GM23248 (cell line): ENCODE data around the gene IL24. TPM values are rescaled to one million over a fixed set of nuclear protein-coding genes. Genes with fewer than 3 reads are reported as not detected.

ENCODE experiments used
- DNase-seq: peaks from one replicate; pipeline ENCODE4 v3.0.0-alpha.2; 2015
- H2AFZ ChIP-seq: fragments of 200-600 bp; sonication (generic); 2 replicates; pipeline ENCODE4 v1.6.1; 2016; ENCODE audit warnings: antibody characterized with exemption
- H3F3A ChIP-seq: fragments of 200-600 bp; sonication (generic); 2 replicates; pipeline ENCODE4 v1.6.1; 2016; ENCODE audit warnings: mild to moderate bottlenecking, antibody characterized with exemption, mixed run types; ENCODE audit not compliant: insufficient read depth
- H3K27ac ChIP-seq: fragments of 200-600 bp; sonication (generic); 2 replicates; pipeline ENCODE4 v1.5.1; 2016; ENCODE audit warnings: mild to moderate bottlenecking
- H3K27me3 ChIP-seq: fragments of 200-600 bp; sonication (generic); replicated peaks from 2 replicates; pipeline ENCODE4 v1.6.1; 2016; ENCODE audit warnings: mild to moderate bottlenecking; ENCODE audit not compliant: insufficient read depth
- H3K36me3 ChIP-seq: fragments of 200-600 bp; sonication (generic); 2 replicates; pipeline ENCODE4 v1.6.1; 2016; ENCODE audit warnings: low read depth, mild to moderate bottlenecking
- H3K4me1 ChIP-seq: fragments of 200-600 bp; sonication (generic); 2 replicates; pipeline ENCODE4 v1.6.1; 2016; ENCODE audit warnings: mild to moderate bottlenecking; ENCODE audit not compliant: insufficient read depth
- H3K4me2 ChIP-seq: fragments of 200-600 bp; sonication (generic); one replicate; pipeline ENCODE4 v1.6.1; 2016; ENCODE audit warnings: mild to moderate bottlenecking; ENCODE audit not compliant: unreplicated experiment
- H3K4me3 ChIP-seq: fragments of 200-600 bp; sonication (generic); 2 replicates; pipeline ENCODE4 v1.5.1; 2016; ENCODE audit warnings: mild to moderate bottlenecking
- H3K79me2 ChIP-seq: fragments of 200-600 bp; sonication (generic); 2 replicates; pipeline ENCODE4 v1.6.1; 2016; ENCODE audit warnings: mild to moderate bottlenecking; ENCODE audit not compliant: insufficient read depth
- H3K9ac ChIP-seq: fragments of 200-600 bp; sonication (generic); 2 replicates; pipeline ENCODE4 v1.6.1; 2016; ENCODE audit warnings: mild to moderate bottlenecking
- H3K9me2 ChIP-seq: fragments of 200-600 bp; sonication (generic); 2 replicates; pipeline ENCODE4 v1.6.1; 2016; ENCODE audit warnings: mixed run types, mild to moderate bottlenecking, moderate library complexity; ENCODE audit not compliant: insufficient read depth
- H3K9me3 ChIP-seq: fragments of 200-600 bp; sonication (generic); one replicate; pipeline ENCODE4 v1.6.1; 2017; ENCODE audit warnings: low read depth
- H4K20me1 ChIP-seq: fragments of 200-600 bp; sonication (generic); 2 replicates; pipeline ENCODE4 v1.6.0; 2016; ENCODE audit not compliant: insufficient read depth
- EZH2 ChIP-seq: fragments of 200-600 bp; sonication (generic); IDR thresholded peaks from 2 replicates; pipeline ENCODE4 v1.6.1; 2018; ENCODE audit warnings: antibody characterized with exemption, mild to moderate bottlenecking; ENCODE audit not compliant: insufficient read depth, poor library complexity, severe bottlenecking
- EZH2phosphoT487 ChIP-seq: fragments of 200-600 bp; sonication (generic); IDR thresholded peaks from 2 replicates; pipeline ENCODE4 v1.6.1; 2018; ENCODE audit warnings: antibody characterized with exemption, moderate library complexity, mild to moderate bottlenecking, low read depth; ENCODE audit not compliant: insufficient read depth
- WGBS, 2 experiments: methylation state at CpG; one replicate each; pipeline ENCODE4 v1.1.6; 2015 to 2017; ENCODE audit warnings: low lambda C conversion rate in 2 of 2, low coverage in 1 of 2; ENCODE audit errors: missing lambda C conversion rate in 2 of 2; 5-methylcytosine and 5-hydroxymethylcytosine counted together
- in situ Hi-C: fragments of 300-500 bp; cut with MboI; formaldehyde crosslinking; loops from 2 replicates; pipeline ENCODE4 v1.15.0; 2020
- polyA plus RNA-seq: library from polyadenylated mRNA; unstranded; fragments of >200 nt; fragmentation: Nextera tagmentation; extraction: Ambion mirVana; gene quantifications from 2 replicates; pipeline ENCODE4 v1.2.1, GENCODE V29; 2016
- total RNA-seq: library from RNA; depleted of rRNA; stranded (reverse); fragments of >200 nt; shearing (Covaris generic); gene quantifications from 2 replicates; pipeline ENCODE4 v1.2.3, GENCODE V29; 2014; rRNA removed

IL24 gene
- total and polyA plus RNA-seq, 2 experiments from 2014 or later, result 0.49 to 2.4 TPM

- Histone ChIP-seq H3K27ac (no peak overlapping the region), H3K79me2 (no peaks in the 10 kb centered on the region), H3K9me2 (no peaks in the 10 kb centered on the region), H3K9me3 (no peaks in the 10 kb centered on the region), H3K27me3 (peaks cover 14% of the 10 kb centered on the region), H3K9ac (no peak overlapping the region), H2AFZ (no peak overlapping the region), H3K4me3 (no peak overlapping the region), H3K36me3 (no peaks in the 10 kb centered on the region), H3K4me1 (no peaks in the 10 kb centered on the region), H3K4me2 (no peak overlapping the region), H4K20me1 (no peaks in the 10 kb centered on the region), H3F3A (no peaks in the 10 kb centered on the region)
- TF ChIP-seq EZH2, result no peak
- no peak for TF ChIP-seq EZH2phosphoT487
- WGBS, 2 experiments, result 82% methylated on average over 4 of the region's 4 CpGs
- in situ Hi-C loops, result no loop called here
- DNase-seq, result no peak
Observed at GRCh38 chr1:206952171-206952570, 54.9 kb downstream of the IL24 start.

- H3K27ac ChIP-seq, result no peak overlapping the region
- WGBS, 2 experiments, result 79 to 83% methylated on average over 3 of the region's 3 CpGs
- no peak for TF ChIP-seq EZH2
- no peak for TF ChIP-seq EZH2phosphoT487
- no peaks in the 10 kb centered on the region for H3K4me1 ChIP-seq
- H3F3A ChIP-seq, result no peaks in the 10 kb centered on the region
- no peaks in the 10 kb centered on the region for H4K20me1 ChIP-seq
- H3K9me2 ChIP-seq, result no peaks in the 10 kb centered on the region
- H3K36me3 ChIP-seq, result no peaks in the 10 kb centered on the region
- no peaks in the 10 kb centered on the region for H3K9me3 ChIP-seq
- in situ Hi-C loops, result no loop called here
- DNase-seq, result no peak
- no peaks in the 10 kb centered on the region for H3K79me2 ChIP-seq
- no peak overlapping the region for H3K4me3 ChIP-seq
- no peak overlapping the region for H3K9ac ChIP-seq
- H2AFZ ChIP-seq, result no peak overlapping the region
- no peak overlapping the region for H3K4me2 ChIP-seq
- H3K27me3 ChIP-seq, result peaks cover 14% of the 10 kb centered on the region
Observed at GRCh38 chr1:206953126-206953525, 55.9 kb downstream of the IL24 start.

- Histone ChIP-seq H3K27me3 (peaks cover 14% of the 10 kb centered on the region), H3K27ac (no peak overlapping the region), H2AFZ (no peak overlapping the region), H3K4me1 (no peaks in the 10 kb centered on the region), H3K9me3 (no peaks in the 10 kb centered on the region), H3F3A (no peaks in the 10 kb centered on the region), H3K9me2 (no peaks in the 10 kb centered on the region), H3K4me3 (no peak overlapping the region), H3K79me2 (no peaks in the 10 kb centered on the region), H3K9ac (no peak overlapping the region), H3K36me3 (no peaks in the 10 kb centered on the region), H4K20me1 (no peaks in the 10 kb centered on the region), H3K4me2 (no peak overlapping the region)
- WGBS, 2 experiments, result 87 to 100% methylated on average over 2 of the region's 2 CpGs
- in situ Hi-C loops, result no loop called here
- TF ChIP-seq EZH2 (no peak), EZH2phosphoT487 (no peak)
- DNase-seq, result no peak
Observed at GRCh38 chr1:206953626-206954025, 56.4 kb downstream of the IL24 start.

Other genes with a start within 250 kb of the IL24 start
- 50.6 and 63.3 TPM in 2 replicates for gene MAPKAPK2, start 212.5 kb upstream of the IL24 start, total RNA-seq
- gene MAPKAPK2, start 212.5 kb upstream of the IL24 start, polyA plus RNA-seq, result 7.5 and 8.8 TPM in 2 replicates
- gene IL19, start 126.7 kb upstream of the IL24 start, total RNA-seq, result not detected in 2 replicates
- gene IL19, start 126.7 kb upstream of the IL24 start, polyA plus RNA-seq, result not detected in 2 replicates
- gene IL10, start 124.9 kb upstream of the IL24 start, total RNA-seq, result not detected in 2 replicates
- not detected in 2 replicates for gene IL10, start 124.9 kb upstream of the IL24 start, polyA plus RNA-seq
- 0.25 TPM in 1 of 2 replicates, not detected in the other for gene IL20, start 31.8 kb upstream of the IL24 start, total RNA-seq
- gene IL20, start 31.8 kb upstream of the IL24 start, polyA plus RNA-seq, result not detected in 2 replicates
- 1.2 TPM in 1 of 2 replicates, not detected in the other for gene FCMR, start 24.5 kb downstream of the IL24 start, total RNA-seq
- gene FCMR, start 24.5 kb downstream of the IL24 start, polyA plus RNA-seq, result 0.94 and 2.3 TPM in 2 replicates
- gene PIGR, start 49.0 kb downstream of the IL24 start, total RNA-seq, result not detected in 2 replicates
- not detected in 2 replicates for gene PIGR, start 49.0 kb downstream of the IL24 start, polyA plus RNA-seq
- gene FCAMR, start 73.0 kb downstream of the IL24 start, total RNA-seq, result not detected in 2 replicates
- not detected in 2 replicates for gene FCAMR, start 73.0 kb downstream of the IL24 start, polyA plus RNA-seq
- gene C1orf116, start 135.3 kb downstream of the IL24 start, total RNA-seq, result not detected in 2 replicates
- not detected in 2 replicates for gene C1orf116, start 135.3 kb downstream of the IL24 start, polyA plus RNA-seq
- 6.7 and 7.8 TPM in 2 replicates for gene YOD1, start 153.8 kb downstream of the IL24 start, total RNA-seq
- 2.4 TPM in 2 replicates for gene YOD1, start 153.8 kb downstream of the IL24 start, polyA plus RNA-seq
- 3.7 and 4.2 TPM in 2 replicates for gene PFKFB2, start 155.8 kb downstream of the IL24 start, total RNA-seq
- 1.2 and 1.6 TPM in 2 replicates for gene PFKFB2, start 155.8 kb downstream of the IL24 start, polyA plus RNA-seq
- not detected in 2 replicates for gene C4BPB, start 191.4 kb downstream of the IL24 start, total RNA-seq
- gene C4BPB, start 191.4 kb downstream of the IL24 start, polyA plus RNA-seq, result not detected in 2 replicates
- not detected in 2 replicates for gene C4BPA, start 206.8 kb downstream of the IL24 start, total RNA-seq
- gene C4BPA, start 206.8 kb downstream of the IL24 start, polyA plus RNA-seq, result not detected in 2 replicates